Heart left ventricle (tissue), 13 donors: ENCODE results near the gene TSPAN32.
"Not testable (repeated sequence)": the region's sequence is repeated elsewhere in the genome, so short reads cannot be mapped to it uniquely, and the experiment has no call there.

Source experiments
- POLR2A ChIP-seq, 2 donors: fragments of 450-650 bp; IDR thresholded peaks; one replicate each; pipeline ENCODE4 v1.6.1; 2017; ENCODE audit warnings: antibody characterized with exemption in 2 of 2, mild to moderate bottlenecking in 2 of 2, moderate library complexity in 2 of 2
- TF ChIP-seq, protein P1 (sequence below), 12 donors: fragments of 200-600 bp; sonication (generic) in 4 of 12; IDR thresholded peaks; one replicate each; pipeline versions ENCODE4 v1.5.0 to v1.8.0; 2018 to 2022; ENCODE audit warnings: antibody characterized with exemption in 12 of 12, mild to moderate bottlenecking in 5 of 12
- donor health status: ischemic (EF 13 %, LVEDD 7.1; RV severe dilation, severe dysfunction).
- donor health status: DM: no; HTN: yes; CAD: no.
- donor health status: DM: no; HTN: no; CAD: no.
- donor health status: ischemic (EF 25% LVEDD 6.9; RV normal size, moderate dysfunction).
- donor health status: ischemic (EF 25% LVEDD 5.7; RV mildly dilated, moderate dysfunction).
- donor health status: ischemic (EF 35%, LVEDD 5.7; RV mildly dilated, moderate dysfunction).
- donor health status: nonischemic (EF 11% LVEDD 7.7; RV severe dilation, severe dysfunction).
- donor health status: DM: yes; HTN: yes; CAD: no.
- donor health status: PGD.
- donor health status: ischemic (EF 29% LVEDD 5.4; RV normal size, mild dysfunction).
- donor health status: nonischemic (EF 23%, LVEDD 6.1; RV moderate dilation, normal function).

DNA sequence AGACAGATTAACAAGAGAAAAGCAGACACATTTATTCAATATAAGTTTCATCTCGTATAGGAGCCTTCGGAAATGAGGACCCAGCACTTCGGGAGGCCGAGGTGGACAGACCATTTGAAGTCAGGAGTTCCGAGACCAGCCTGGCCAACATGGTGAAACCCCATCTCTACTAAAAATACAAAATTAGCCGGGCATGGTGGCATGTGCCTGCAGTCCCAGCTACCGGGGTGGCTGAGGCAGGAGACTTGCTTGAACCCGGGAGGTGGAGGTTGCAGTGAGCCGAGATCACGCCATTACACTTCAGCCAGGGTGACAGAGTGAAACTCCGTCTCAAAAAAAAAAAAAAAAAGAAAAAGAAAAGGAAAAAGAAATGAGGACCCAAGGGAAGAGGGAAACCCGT is 62.6 kb downstream of the TSPAN32 start:
- TF ChIP-seq, protein P1, sequence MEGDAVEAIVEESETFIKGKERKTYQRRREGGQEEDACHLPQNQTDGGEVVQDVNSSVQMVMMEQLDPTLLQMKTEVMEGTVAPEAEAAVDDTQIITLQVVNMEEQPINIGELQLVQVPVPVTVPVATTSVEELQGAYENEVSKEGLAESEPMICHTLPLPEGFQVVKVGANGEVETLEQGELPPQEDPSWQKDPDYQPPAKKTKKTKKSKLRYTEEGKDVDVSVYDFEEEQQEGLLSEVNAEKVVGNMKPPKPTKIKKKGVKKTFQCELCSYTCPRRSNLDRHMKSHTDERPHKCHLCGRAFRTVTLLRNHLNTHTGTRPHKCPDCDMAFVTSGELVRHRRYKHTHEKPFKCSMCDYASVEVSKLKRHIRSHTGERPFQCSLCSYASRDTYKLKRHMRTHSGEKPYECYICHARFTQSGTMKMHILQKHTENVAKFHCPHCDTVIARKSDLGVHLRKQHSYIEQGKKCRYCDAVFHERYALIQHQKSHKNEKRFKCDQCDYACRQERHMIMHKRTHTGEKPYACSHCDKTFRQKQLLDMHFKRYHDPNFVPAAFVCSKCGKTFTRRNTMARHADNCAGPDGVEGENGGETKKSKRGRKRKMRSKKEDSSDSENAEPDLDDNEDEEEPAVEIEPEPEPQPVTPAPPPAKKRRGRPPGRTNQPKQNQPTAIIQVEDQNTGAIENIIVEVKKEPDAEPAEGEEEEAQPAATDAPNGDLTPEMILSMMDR (IDR thresholded peaks at IDR 0.05) = not testable (repeated sequence)
- not testable (repeated sequence) for TF ChIP-seq POLR2A (IDR thresholded peaks at IDR 0.05)
